K562 (cell line): ENCODE data around the gene TRIM47. TPM values are rescaled to one million over a fixed set of nuclear protein-coding genes. Genes with fewer than 3 reads are reported as not detected.

Experiments
- BRD4 ChIP-seq: fragments of 200-600 bp; sonication (generic); IDR thresholded peaks from 2 replicates; pipeline ENCODE4 v1.6.1; 2017; ENCODE audit warnings: inconsistent platforms
- HMGN3 ChIP-seq: IDR thresholded peaks from 2 replicates; pipeline ENCODE4 v1.6.1; 2011; ENCODE audit warnings: borderline replicate concordance, low read depth, mild to moderate bottlenecking, mixed read lengths, low read length; ENCODE audit not compliant: insufficient read length; ENCODE audit errors: extremely low read depth
- PML ChIP-seq: IDR thresholded peaks from 2 replicates; pipeline ENCODE4 v1.6.1; 2012; ENCODE audit warnings: low read length, inconsistent platforms
- U2AF2 ChIP-seq: fragments of 200-400 bp; formaldehyde crosslinking; optimal IDR thresholded peaks from 2 replicates; pipeline ENCODE3; 2017; ENCODE audit warnings: low read depth, mild to moderate bottlenecking, low read length
- polyA plus RNA-seq, 8 experiments: library from polyadenylated mRNA; depleted of rRNA in 4 of 8; stranded (reverse) in 5 of 8; unstranded in 3 of 8; fragments of >200 nt; fragmentation: Nextera tagmentation in 2 of 8; fragmentation: Illumina TruSeq in 1 of 8; extraction: Ambion mirVana in 2 of 8; extraction: Trizol in 1 of 8; gene quantifications; 2 replicates each; pipeline versions ENCODE4 v1.2.1 to v1.2.3, GENCODE V29; 2011 to 2014; ENCODE audit warnings: inconsistent platforms in 1 of 8, missing spikeins in 1 of 8
- total RNA-seq, 7 experiments: library from RNA; depleted of rRNA in 6 of 7; stranded (reverse); fragments of >200 nt in 6 of 7; fragmentation: Illumina TruSeq in 2 of 7; extraction: Trizol in 2 of 7; gene quantifications; 2 replicates each; pipeline versions ENCODE4 v1.2.1 to v1.2.3, GENCODE V29; 2011 to 2021; ENCODE audit warnings: low replicate concordance in 1 of 7
- TF ChIP-seq, protein P1 (sequence below): fragments of 450-650 bp; IDR thresholded peaks from 2 replicates; pipeline ENCODE4 v1.6.1; 2016; ENCODE audit warnings: low read depth
- TF ChIP-seq, protein P2 (sequence below): sonication (generic); formaldehyde crosslinking; IDR thresholded peaks from 2 replicates; pipeline ENCODE4 v1.9.0; 2022; ENCODE audit warnings: mild to moderate bottlenecking, missing genetic modification reagents
- TF ChIP-seq, protein P3 (sequence below): fragments of 450-650 bp; IDR thresholded peaks from 2 replicates; pipeline ENCODE4 v1.7.1; 2018; ENCODE audit warnings: mild to moderate bottlenecking, low read depth; ENCODE audit not compliant: partially characterized antibody
- TF ChIP-seq, protein P4 (sequence below): fragments of 450-650 bp; IDR thresholded peaks from 2 replicates; pipeline ENCODE4 v1.6.1; 2018; ENCODE audit warnings: mild to moderate bottlenecking, low read depth; ENCODE audit not compliant: partially characterized antibody
- TF ChIP-seq, protein P5 (sequence below): fragments of 450-650 bp; formaldehyde crosslinking; IDR thresholded peaks from 2 replicates; pipeline ENCODE4 v1.4.0; 2022; ENCODE audit warnings: missing genetic modification characterization

TRIM47 gene
- total and polyA plus RNA-seq, 9 of the 15 experiments (the other 6 are each of a cell fraction or from before 2014, with no cell fraction given): 0.56 to 6.1 (median 3.2) TPM

DNA sequence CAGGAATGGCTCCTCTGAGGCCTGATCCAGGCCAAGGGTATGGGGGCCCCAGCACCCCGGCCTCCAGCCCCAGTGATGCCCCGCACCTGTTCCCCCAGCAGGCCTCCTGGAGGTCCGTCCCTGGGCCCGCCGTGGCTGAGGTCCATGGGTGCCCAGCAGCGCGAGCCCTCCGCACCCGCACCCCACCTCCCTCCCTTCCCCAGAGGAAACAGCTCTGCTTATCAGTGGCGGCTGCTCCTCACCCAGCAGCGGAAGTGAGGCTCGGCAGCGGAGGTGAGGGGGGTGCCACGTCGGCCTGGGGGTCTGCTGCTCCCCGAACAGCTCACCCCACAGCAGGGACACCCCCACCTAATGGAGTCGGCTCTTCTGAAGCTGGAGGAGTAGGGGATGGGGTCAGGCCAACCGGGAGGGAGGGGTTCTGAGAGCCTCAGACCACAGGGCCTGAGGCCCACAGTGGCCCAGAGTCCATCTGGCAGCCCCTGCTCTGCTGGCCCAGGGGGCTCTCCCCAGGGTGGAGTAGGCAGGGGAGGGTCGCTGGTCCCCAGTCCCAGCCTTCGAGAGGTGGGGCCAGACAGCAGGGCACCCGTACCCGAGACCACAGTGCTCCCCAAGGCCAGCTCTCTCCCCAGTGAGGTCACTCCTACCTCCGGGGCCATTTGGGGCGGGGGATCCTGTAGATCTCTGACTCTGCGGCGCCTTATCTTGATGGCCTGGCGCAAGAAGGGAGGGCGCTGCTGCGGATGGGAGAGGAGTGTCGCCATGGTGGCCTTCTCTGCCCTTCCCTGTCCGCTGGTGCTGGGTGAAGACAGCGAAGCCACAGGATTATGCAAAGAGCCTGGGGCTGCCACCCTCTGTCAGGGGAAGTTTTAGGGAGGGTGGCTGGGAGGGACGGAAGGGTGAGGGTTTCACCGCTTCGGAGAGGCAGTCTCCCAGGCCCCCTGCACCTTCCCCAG lies 34.5 kb downstream of the TRIM47 start, which contains the start of gene UNC13D (continued):
- TF ChIP-seq, protein P1, sequence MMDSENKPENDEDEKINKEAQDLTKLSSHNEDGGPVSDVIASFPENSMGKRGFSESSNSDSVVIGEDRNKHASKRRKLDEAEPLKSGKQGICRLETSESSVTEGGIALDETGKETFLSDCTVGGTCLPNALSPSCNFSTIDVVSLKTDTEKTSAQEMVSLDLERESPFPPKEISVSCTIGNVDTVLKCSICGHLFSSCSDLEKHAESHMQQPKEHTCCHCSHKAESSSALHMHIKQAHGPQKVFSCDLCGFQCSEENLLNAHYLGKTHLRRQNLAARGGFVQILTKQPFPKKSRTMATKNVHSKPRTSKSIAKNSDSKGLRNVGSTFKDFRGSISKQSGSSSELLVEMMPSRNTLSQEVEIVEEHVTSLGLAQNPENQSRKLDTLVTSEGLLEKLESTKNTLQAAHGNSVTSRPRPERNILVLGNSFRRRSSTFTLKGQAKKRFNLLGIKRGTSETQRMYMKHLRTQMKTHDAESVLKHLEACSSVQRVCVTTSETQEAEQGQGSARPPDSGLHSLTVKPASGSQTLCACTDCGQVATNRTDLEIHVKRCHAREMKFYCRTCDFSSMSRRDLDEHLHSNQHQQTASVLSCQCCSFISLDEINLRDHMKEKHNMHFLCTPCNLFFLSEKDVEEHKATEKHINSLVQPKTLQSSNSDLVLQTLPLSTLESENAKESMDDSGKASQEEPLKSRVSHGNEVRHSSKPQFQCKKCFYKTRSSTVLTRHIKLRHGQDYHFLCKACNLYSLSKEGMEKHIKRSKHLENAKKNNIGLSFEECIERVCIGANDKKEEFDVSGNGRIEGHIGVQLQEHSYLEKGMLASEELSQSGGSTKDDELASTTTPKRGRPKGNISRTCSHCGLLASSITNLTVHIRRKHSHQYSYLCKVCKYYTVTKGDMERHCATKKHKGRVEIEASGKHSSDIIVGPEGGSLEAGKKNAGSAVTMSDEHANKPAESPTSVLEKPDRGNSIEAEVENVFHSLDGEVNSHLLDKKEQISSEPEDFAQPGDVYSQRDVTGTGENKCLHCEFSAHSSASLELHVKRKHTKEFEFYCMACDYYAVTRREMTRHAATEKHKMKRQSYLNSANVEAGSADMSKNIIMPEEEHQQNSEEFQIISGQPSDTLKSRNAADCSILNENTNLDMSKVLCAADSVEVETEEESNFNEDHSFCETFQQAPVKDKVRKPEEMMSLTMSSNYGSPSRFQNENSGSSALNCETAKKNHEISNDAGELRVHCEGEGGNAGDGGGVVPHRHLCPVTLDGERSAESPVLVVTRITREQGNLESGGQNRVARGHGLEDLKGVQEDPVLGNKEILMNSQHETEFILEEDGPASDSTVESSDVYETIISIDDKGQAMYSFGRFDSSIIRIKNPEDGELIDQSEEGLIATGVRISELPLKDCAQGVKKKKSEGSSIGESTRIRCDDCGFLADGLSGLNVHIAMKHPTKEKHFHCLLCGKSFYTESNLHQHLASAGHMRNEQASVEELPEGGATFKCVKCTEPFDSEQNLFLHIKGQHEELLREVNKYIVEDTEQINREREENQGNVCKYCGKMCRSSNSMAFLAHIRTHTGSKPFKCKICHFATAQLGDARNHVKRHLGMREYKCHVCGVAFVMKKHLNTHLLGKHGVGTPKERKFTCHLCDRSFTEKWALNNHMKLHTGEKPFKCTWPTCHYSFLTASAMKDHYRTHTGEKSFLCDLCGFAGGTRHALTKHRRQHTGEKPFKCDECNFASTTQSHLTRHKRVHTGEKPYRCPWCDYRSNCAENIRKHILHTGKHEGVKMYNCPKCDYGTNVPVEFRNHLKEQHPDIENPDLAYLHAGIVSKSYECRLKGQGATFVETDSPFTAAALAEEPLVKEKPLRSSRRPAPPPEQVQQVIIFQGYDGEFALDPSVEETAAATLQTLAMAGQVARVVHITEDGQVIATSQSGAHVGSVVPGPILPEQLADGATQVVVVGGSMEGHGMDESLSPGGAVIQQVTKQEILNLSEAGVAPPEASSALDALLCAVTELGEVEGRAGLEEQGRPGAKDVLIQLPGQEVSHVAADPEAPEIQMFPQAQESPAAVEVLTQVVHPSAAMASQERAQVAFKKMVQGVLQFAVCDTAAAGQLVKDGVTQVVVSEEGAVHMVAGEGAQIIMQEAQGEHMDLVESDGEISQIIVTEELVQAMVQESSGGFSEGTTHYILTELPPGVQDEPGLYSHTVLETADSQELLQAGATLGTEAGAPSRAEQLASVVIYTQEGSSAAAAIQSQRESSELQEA: peak; percentile 72
- TF ChIP-seq U2AF2 (no peak), PML (peak; percentile 30; the same call in 1 of the 2 replicates), HMGN3 (peak; percentile 50), BRD4 (peak; percentile 92)
- TF ChIP-seq, protein P2, sequence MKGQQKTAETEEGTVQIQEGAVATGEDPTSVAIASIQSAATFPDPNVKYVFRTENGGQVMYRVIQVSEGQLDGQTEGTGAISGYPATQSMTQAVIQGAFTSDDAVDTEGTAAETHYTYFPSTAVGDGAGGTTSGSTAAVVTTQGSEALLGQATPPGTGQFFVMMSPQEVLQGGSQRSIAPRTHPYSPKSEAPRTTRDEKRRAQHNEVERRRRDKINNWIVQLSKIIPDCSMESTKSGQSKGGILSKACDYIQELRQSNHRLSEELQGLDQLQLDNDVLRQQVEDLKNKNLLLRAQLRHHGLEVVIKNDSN (CRISPR knock-in tag): no peak
- TF ChIP-seq, protein P3, sequence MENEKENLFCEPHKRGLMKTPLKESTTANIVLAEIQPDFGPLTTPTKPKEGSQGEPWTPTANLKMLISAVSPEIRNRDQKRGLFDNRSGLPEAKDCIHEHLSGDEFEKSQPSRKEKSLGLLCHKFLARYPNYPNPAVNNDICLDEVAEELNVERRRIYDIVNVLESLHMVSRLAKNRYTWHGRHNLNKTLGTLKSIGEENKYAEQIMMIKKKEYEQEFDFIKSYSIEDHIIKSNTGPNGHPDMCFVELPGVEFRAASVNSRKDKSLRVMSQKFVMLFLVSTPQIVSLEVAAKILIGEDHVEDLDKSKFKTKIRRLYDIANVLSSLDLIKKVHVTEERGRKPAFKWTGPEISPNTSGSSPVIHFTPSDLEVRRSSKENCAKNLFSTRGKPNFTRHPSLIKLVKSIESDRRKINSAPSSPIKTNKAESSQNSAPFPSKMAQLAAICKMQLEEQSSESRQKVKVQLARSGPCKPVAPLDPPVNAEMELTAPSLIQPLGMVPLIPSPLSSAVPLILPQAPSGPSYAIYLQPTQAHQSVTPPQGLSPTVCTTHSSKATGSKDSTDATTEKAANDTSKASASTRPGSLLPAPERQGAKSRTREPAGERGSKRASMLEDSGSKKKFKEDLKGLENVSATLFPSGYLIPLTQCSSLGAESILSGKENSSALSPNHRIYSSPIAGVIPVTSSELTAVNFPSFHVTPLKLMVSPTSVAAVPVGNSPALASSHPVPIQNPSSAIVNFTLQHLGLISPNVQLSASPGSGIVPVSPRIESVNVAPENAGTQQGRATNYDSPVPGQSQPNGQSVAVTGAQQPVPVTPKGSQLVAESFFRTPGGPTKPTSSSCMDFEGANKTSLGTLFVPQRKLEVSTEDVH: no peak
- TF ChIP-seq, protein P4, sequence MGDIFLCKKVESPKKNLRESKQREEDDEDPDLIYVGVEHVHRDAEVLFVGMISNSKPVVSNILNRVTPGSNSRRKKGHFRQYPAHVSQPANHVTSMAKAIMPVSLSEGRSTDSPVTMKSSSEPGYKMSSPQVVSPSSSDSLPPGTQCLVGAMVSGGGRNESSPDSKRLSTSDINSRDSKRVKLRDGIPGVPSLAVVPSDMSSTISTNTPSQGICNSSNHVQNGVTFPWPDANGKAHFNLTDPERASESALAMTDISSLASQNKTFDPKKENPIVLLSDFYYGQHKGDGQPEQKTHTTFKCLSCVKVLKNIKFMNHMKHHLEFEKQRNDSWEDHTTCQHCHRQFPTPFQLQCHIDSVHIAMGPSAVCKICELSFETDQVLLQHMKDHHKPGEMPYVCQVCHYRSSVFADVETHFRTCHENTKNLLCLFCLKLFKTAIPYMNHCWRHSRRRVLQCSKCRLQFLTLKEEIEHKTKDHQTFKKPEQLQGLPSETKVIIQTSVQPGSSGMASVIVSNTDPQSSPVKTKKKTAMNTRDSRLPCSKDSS: no peak
- TF ChIP-seq, protein P5, sequence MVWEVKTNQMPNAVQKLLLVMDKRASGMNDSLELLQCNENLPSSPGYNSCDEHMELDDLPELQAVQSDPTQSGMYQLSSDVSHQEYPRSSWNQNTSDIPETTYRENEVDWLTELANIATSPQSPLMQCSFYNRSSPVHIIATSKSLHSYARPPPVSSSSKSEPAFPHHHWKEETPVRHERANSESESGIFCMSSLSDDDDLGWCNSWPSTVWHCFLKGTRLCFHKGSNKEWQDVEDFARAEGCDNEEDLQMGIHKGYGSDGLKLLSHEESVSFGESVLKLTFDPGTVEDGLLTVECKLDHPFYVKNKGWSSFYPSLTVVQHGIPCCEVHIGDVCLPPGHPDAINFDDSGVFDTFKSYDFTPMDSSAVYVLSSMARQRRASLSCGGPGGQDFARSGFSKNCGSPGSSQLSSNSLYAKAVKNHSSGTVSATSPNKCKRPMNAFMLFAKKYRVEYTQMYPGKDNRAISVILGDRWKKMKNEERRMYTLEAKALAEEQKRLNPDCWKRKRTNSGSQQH (CRISPR knock-in tag): peak; percentile 83; the same call in 1 of the 2 replicates
